Type B pancreatic cell (in vitro differentiated cells): ENCODE data around the gene CFAP251. TPM values are rescaled to one million over a fixed set of nuclear protein-coding genes. Genes with fewer than 3 reads are reported as not detected.

Experiments
- DNase-seq: peaks from one replicate; pipeline ENCODE4 v3.0.0; 2021; ENCODE audit warnings: mixed read lengths; ENCODE audit not compliant: unreplicated experiment; ENCODE audit errors: extremely low spot score
- H3K27ac Mint-ChIP-seq: 2 replicates; pipeline ENCODE4 v1.8.0; 2021; ENCODE audit warnings: mild to moderate bottlenecking, mixed read lengths
- H3K27me3 Mint-ChIP-seq: 2 replicates; pipeline ENCODE4 v1.8.0; 2021; ENCODE audit warnings: mixed read lengths
- H3K36me3 Mint-ChIP-seq: 2 replicates; pipeline ENCODE4 v1.8.0; 2021; ENCODE audit warnings: mixed read lengths
- H3K4me1 Mint-ChIP-seq: one replicate; pipeline ENCODE4 v1.8.0; 2021; ENCODE audit warnings: mixed read lengths; ENCODE audit not compliant: unreplicated experiment
- H3K4me3 Mint-ChIP-seq: 2 replicates; pipeline ENCODE4 v1.8.0; 2021; ENCODE audit warnings: mild to moderate bottlenecking, mixed read lengths
- H3K9me3 Mint-ChIP-seq: 2 replicates; pipeline ENCODE4 v1.8.0; 2021; ENCODE audit warnings: mixed read lengths
- total RNA-seq: library from RNA; stranded (reverse); gene quantifications from 2 replicates; pipeline ENCODE4 v1.2.1, GENCODE V29; 2021; ENCODE audit warnings: low replicate concordance
- TF ChIP-seq, protein P1 (sequence below): fragments of 200-600 bp; sonication (generic); conservative IDR thresholded peaks from 2 replicates; pipeline ENCODE4 v1.5.0; 2021; ENCODE audit warnings: antibody characterized with exemption, mild to moderate bottlenecking

Gene CFAP251
- total RNA-seq, 1 donor from 2014 or later, result 3.3 TPM

DNA sequence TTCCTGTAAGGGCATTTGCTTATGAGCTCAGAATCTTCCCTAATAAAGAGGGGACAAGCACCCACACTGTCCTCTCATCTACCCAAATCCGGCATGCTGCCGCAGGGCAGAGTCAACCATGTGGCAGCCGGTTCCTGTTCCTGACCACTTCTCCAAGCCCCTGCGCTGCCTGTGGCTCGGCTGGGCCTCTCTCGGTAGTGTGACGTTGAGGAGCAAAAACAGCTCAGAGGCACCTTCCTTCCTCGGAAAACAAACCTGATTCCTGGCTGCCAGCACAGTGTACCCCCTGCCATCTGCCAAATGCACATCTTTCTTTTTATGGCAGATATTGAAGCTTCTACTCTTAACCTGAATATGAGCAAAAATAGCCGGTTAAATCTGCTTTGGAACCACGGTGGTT is 50.5 kb downstream of the CFAP251 start:
- Mint-ChIP-seq H3K27me3 (no peaks in the 10 kb centered on the region), H3K27ac (no peak overlapping the region), H3K4me3 (no peak overlapping the region), H3K9me3 (peaks cover 3% of the 10 kb centered on the region), H3K4me1 (no peaks in the 10 kb centered on the region), H3K36me3 (peaks cover 5% of the 10 kb centered on the region)
- no peak for DNase-seq
- TF ChIP-seq, protein P1, sequence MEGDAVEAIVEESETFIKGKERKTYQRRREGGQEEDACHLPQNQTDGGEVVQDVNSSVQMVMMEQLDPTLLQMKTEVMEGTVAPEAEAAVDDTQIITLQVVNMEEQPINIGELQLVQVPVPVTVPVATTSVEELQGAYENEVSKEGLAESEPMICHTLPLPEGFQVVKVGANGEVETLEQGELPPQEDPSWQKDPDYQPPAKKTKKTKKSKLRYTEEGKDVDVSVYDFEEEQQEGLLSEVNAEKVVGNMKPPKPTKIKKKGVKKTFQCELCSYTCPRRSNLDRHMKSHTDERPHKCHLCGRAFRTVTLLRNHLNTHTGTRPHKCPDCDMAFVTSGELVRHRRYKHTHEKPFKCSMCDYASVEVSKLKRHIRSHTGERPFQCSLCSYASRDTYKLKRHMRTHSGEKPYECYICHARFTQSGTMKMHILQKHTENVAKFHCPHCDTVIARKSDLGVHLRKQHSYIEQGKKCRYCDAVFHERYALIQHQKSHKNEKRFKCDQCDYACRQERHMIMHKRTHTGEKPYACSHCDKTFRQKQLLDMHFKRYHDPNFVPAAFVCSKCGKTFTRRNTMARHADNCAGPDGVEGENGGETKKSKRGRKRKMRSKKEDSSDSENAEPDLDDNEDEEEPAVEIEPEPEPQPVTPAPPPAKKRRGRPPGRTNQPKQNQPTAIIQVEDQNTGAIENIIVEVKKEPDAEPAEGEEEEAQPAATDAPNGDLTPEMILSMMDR, result no peak

GRCh38 chr12:121969726-121970125 is 51.3 kb downstream of the CFAP251 start:
- DNase-seq, result no peak
- TF ChIP-seq, protein P1, result no peak
- Mint-ChIP-seq H3K9me3 (peaks cover 3% of the 10 kb centered on the region), H3K4me1 (peaks cover 2% of the 10 kb centered on the region), H3K4me3 (no peak overlapping the region), H3K27ac (no peak overlapping the region), H3K36me3 (peaks cover 5% of the 10 kb centered on the region), H3K27me3 (peaks cover 2% of the 10 kb centered on the region)

DNA sequence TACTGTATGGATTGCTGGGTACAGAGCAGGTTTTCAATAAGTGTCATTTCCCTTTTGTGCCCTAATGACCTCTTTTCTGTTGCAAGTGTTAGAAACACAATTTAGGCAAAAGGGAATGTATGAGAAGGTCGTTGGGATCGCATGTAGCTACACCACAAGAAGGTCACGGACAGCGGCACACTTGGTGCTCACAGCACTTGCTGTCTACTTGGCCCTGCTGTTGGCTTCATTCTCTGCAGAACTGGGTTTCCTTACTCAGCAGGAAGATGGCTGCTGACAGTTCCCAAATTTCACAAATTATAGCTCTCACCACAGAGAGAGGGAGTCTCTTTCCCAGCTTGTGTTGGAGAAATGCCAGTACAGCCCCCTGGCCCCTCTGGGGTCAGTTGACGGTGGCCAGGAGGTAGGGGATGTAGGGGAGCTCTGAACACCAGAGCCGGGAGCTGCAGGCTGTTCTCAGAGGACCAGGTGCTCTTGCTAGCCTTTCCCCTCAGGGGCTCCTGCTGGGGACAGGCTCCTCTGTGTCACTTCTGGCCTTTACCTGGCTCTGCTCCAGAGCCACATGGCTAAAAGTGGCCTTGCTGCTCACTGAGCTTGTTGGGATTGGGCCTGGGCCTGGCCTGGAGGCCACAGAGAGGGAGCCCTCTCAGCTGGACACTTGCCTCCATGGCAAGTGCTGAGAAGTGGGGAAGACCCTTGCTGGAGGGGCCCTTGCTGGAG is 52.3 kb downstream of the CFAP251 start:
- TF ChIP-seq, protein P1, result no peak
- DNase-seq, result no peak
- H3K9me3 Mint-ChIP-seq, result peaks cover 3% of the 10 kb centered on the region

DNA sequence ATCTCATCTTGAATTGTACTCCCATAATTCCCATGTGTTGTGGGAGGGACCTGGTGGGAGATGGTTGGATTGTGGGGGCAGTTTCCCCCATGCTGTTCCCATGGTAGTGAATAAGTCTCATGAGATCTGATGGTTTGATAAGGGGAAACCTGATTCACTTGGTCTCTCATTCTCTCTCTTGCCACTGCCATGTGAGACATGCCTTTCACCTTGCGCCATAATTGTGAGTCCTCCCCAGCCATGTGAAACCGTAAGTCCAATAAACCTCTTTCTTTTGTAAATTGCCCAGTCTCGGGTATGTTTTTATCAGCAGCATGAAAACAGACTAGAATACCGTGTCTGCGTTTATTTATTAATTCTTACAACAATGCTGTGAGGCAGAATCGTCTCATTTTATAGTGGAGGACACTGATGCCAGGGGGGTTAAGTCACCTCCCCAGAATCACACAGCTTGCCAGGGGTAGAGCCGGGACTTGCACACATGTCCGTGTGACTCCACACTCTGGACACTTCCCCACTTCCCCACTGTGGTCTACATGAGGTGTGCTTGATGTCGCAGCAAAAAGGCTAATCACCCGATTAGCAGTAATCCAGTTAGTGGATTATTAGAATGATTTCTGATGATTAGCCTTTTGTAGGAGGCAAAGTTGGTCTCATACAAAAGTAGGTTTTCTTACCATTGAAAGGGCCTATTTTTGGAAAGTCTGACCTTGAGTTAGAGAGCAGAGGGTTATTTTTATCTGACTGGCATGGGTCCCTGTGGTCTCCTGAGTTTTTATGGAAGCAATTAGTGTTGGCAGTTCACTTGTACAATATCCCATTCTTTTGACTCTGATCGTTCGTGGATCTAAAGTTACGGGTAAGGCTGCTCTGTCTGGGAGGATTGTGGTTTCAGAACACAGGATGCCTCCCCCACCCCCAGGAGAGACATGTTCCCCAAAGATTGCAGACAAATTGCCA is 55.9 kb downstream of the CFAP251 start:
- no peak for DNase-seq
- no peak overlapping the region for H3K27ac Mint-ChIP-seq
- peaks cover 4% of the 10 kb centered on the region for H3K4me1 Mint-ChIP-seq
- peaks cover 5% of the 10 kb centered on the region for H3K36me3 Mint-ChIP-seq
- TF ChIP-seq, protein P1, result no peak
- peaks cover 3% of the 10 kb centered on the region for H3K27me3 Mint-ChIP-seq
- H3K4me3 Mint-ChIP-seq, result no peak overlapping the region
- peaks cover 3% of the 10 kb centered on the region for H3K9me3 Mint-ChIP-seq

More for the DNA sequence above, 52.3 kb downstream of the CFAP251 start:
- H3K27ac Mint-ChIP-seq, result no peak overlapping the region
- peaks cover 4% of the 10 kb centered on the region for H3K4me1 Mint-ChIP-seq
- peaks cover 5% of the 10 kb centered on the region for H3K36me3 Mint-ChIP-seq
- no peak overlapping the region for H3K4me3 Mint-ChIP-seq
- H3K27me3 Mint-ChIP-seq, result peaks cover 3% of the 10 kb centered on the region

DNA sequence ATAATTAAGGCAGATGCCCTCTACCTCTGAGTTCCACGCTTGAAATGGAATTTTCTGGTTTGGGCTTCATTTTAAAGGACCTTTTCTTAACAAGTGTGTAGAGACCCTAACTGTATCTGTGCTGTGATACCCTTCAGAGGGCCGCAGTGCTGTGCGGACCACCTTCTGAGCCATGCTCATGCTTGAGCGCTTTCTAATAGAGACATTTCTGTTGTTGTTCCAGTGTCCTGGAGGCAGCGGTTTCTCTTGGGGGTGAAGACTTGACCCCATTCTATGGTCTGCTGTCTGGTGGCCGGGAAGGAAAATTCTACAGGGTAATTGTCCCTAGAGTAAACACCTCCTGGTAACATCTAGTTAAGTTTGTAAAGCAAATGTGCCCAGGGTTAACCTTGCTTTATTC is 56.6 kb downstream of the CFAP251 start:
- peaks cover 5% of the 10 kb centered on the region for H3K36me3 Mint-ChIP-seq
- TF ChIP-seq, protein P1, result no peak
- no peak for DNase-seq
- H3K4me3 Mint-ChIP-seq, result no peak overlapping the region
- no peak overlapping the region for H3K27ac Mint-ChIP-seq
- peaks cover 4% of the 10 kb centered on the region for H3K4me1 Mint-ChIP-seq
- peaks cover 3% of the 10 kb centered on the region for H3K9me3 Mint-ChIP-seq
- H3K27me3 Mint-ChIP-seq, result peaks cover 3% of the 10 kb centered on the region
